HepG2 (cell line): Measurements from ENCODE around the gene GYS2. TPM values are rescaled to one million over a fixed set of nuclear protein-coding genes. Genes with fewer than 3 reads are reported as not detected.

Experiments
- ATAC-seq: fragments of 200-7000 bp; cut with Tn5 transposase; 3 replicates; pipeline ENCODE4 v1.9.1; 2020; ENCODE audit warnings: mild to moderate bottlenecking, moderate library complexity
- BruUV-seq: library from RNA; stranded (reverse); fragments of 400-500 nt; replicated peaks from 2 replicates; lab custom pipeline; 2021; lab: Mats Ljungman, UMichigan
- CTCF ChIA-PET: fragments of 300-600 bp; formaldehyde crosslinking; extraction: SDS; loops from one replicate; lab custom pipeline; 2021; ENCODE audit warnings: low total read pairs, inconsistent platforms, low intra/inter-chr PET ratio; lab: Yijun Ruan, JAX
- POLR2A ChIA-PET: fragments of 350-600 bp; sonication (Branson Sonifier 250); formaldehyde crosslinking; loops from one replicate; lab custom pipeline; 2020; ENCODE audit warnings: antibody characterized with exemption, inconsistent platforms; lab: Yijun Ruan, JAX
- DNase-seq: peaks from one replicate; pipeline ENCODE4 v3.0.0-alpha.2; 2015; ENCODE audit warnings: low spot score
- FAIRE-seq: peaks from 3 replicates; lab custom pipeline; 2011; peaks lifted over from hg19 to GRCh38; lab: Jason Lieb, UNC
- H2AFZ ChIP-seq: one replicate; pipeline ENCODE4 v1.6.1; 2011; ENCODE audit warnings: low read length, inconsistent platforms
- H3K27ac ChIP-seq: fragments of 300-600 bp; 3 replicates; pipeline ENCODE4 v1.8.0; 2011; ENCODE audit warnings: mixed run types, mild to moderate bottlenecking, mixed read lengths, low read length, inconsistent platforms; ENCODE audit not compliant: insufficient read depth; ENCODE audit errors: extremely low read length
- H3K27me3 ChIP-seq, 2 experiments: fragments of 200-600 bp in 1 of 2; 2 replicates in 1 of 2; 3 replicates in 1 of 2; pipeline versions ENCODE4 v1.6.0 to v1.8.0; 2011; ENCODE audit warnings: low read length in 2 of 2, mild to moderate bottlenecking in 2 of 2, moderate library complexity in 2 of 2, inconsistent platforms in 1 of 2; ENCODE audit not compliant: insufficient read depth in 2 of 2, control insufficient read depth in 1 of 2
- H3K36me3 ChIP-seq, 2 experiments: fragments of 200-600 bp in 1 of 2; replicated peaks in 1 of 2; 2 replicates in 1 of 2; 3 replicates in 1 of 2; pipeline versions ENCODE4 v1.5.1 to v1.8.0; 2011; ENCODE audit warnings: low read length in 2 of 2, inconsistent platforms in 1 of 2; ENCODE audit not compliant: insufficient read depth in 2 of 2, control insufficient read depth in 1 of 2
- H3K4me1 ChIP-seq: 2 replicates; pipeline ENCODE4 v1.5.1; 2012; ENCODE audit warnings: low read length, inconsistent platforms; ENCODE audit not compliant: insufficient read depth
- H3K4me2 ChIP-seq: 2 replicates; pipeline ENCODE4 v1.6.0; 2011; ENCODE audit warnings: low read depth, low read length, inconsistent platforms
- H3K4me3 ChIP-seq, 3 experiments: fragments of 200-600 bp in 1 of 3; sonication (generic), shearing (Covaris generic) in 1 of 3; replicated peaks in 1 of 3; 2 replicates each; pipeline ENCODE4 v1.5.1; 2011 to 2016; ENCODE audit warnings: low read length in 3 of 3, inconsistent platforms in 2 of 3, low read depth in 2 of 3, mild to moderate bottlenecking in 2 of 3, control low read depth in 1 of 3, mixed read lengths in 1 of 3; ENCODE audit not compliant: insufficient read depth in 1 of 3
- H3K79me2 ChIP-seq: one replicate; pipeline ENCODE4 v1.6.1; 2011; ENCODE audit warnings: low read length, inconsistent platforms; ENCODE audit not compliant: insufficient read depth
- H3K9ac ChIP-seq: 2 replicates; pipeline ENCODE4 v1.6.0; 2011; ENCODE audit warnings: mild to moderate bottlenecking, low read depth, low read length, inconsistent platforms; ENCODE audit not compliant: insufficient read depth
- H3K9me3 ChIP-seq: 2 replicates; pipeline ENCODE4 v1.5.1; 2012; ENCODE audit warnings: mild to moderate bottlenecking, low read length
- H4K20me1 ChIP-seq: 2 replicates; pipeline ENCODE4 v1.6.0; 2011; ENCODE audit warnings: inconsistent platforms, mild to moderate bottlenecking, low read length, moderate library complexity; ENCODE audit not compliant: insufficient read depth
- CTCF ChIP-seq: sonication (generic); formaldehyde crosslinking; IDR thresholded peaks from 2 replicates; pipeline ENCODE4 v1.5.0; 2020; ENCODE audit warnings: mild to moderate bottlenecking, missing genetic modification reagents, moderate library complexity
- DR1 ChIP-seq: sonication (generic); formaldehyde crosslinking; IDR thresholded peaks from 2 replicates; pipeline ENCODE4 v1.8.0; 2021; ENCODE audit warnings: mild to moderate bottlenecking, missing genetic modification reagents, inconsistent platforms
- GTF3A ChIP-seq: sonication (generic); formaldehyde crosslinking; conservative IDR thresholded peaks from 2 replicates; pipeline ENCODE4 v1.4.0; 2020; ENCODE audit warnings: mild to moderate bottlenecking, missing genetic modification reagents
- JUND ChIP-seq: sonication (generic); formaldehyde crosslinking; IDR thresholded peaks from 2 replicates; pipeline ENCODE4 v1.8.0; 2022; ENCODE audit warnings: mild to moderate bottlenecking, missing genetic modification reagents
- PHF8 ChIP-seq: sonication (generic); formaldehyde crosslinking; IDR thresholded peaks from 2 replicates; pipeline ENCODE4 v1.5.0; 2020; ENCODE audit warnings: missing genetic modification reagents
- RCOR2 ChIP-seq: IDR thresholded peaks from 2 replicates; pipeline ENCODE4 v1.6.1; 2016; ENCODE audit warnings: missing biosample characterization, missing genetic modification reagents
- SOX6 ChIP-seq, 2 experiments: fragments of 450-650 bp in 1 of 2; sonication (generic) in 1 of 2; formaldehyde crosslinking in 1 of 2; IDR thresholded peaks; 2 replicates each; pipeline versions ENCODE4 v1.4.0 to v1.6.1; 2017 to 2020; ENCODE audit warnings: antibody characterized with exemption in 1 of 2, mild to moderate bottlenecking in 1 of 2, missing genetic modification reagents in 1 of 2
- ZFP91 ChIP-seq: sonication (generic); formaldehyde crosslinking; IDR thresholded peaks from 2 replicates; pipeline ENCODE4 v1.9.0; 2022; ENCODE audit warnings: missing genetic modification reagents, mild to moderate bottlenecking, borderline replicate concordance
- ZSCAN12 ChIP-seq: sonication (generic); formaldehyde crosslinking; IDR thresholded peaks from 2 replicates; pipeline ENCODE4 v1.9.0; 2021; ENCODE audit warnings: mild to moderate bottlenecking, missing genetic modification reagents
- WGBS: methylation state at CpG from one replicate; pipeline ENCODE4 v1.1.6; 2017; ENCODE audit warnings: low lambda C conversion rate; 5-methylcytosine and 5-hydroxymethylcytosine counted together
- in situ Hi-C: cut with HindIII; loops from 2 replicates; pipeline ENCODE4 v1.10.0; 2017; ENCODE audit warnings: low pct_unique_long_range_greater_than_20kb; ENCODE audit not compliant: extremely low pct_ligation_motif_present
- intact Hi-C: fragments of 100-400 bp; cut with micrococcal nuclease; formaldehyde crosslinking; loops from one replicate; pipeline ENCODE4 v1.10.0; 2022; ENCODE audit not compliant: unreplicated experiment
- polyA plus RNA-seq, 8 experiments: library from polyadenylated mRNA; depleted of rRNA in 3 of 8; stranded (reverse) in 7 of 8; unstranded in 1 of 8; fragments of >200 nt; fragmentation: Illumina TruSeq in 4 of 8; extraction: Trizol in 4 of 8; gene quantifications; 2 replicates each; pipeline versions ENCODE4 v1.2.1 to v1.2.3, GENCODE V29; 2011 to 2016; ENCODE audit warnings: low read depth in 4 of 8, missing spikeins in 1 of 8, mixed read lengths in 1 of 8; ENCODE audit not compliant: insufficient read depth in 1 of 8
- total RNA-seq, 5 experiments: library from RNA; depleted of rRNA; stranded (reverse); fragments of >200 nt; fragmentation: Illumina TruSeq; extraction: Trizol; gene quantifications; 2 replicates each; pipeline ENCODE4 v1.2.3, GENCODE V29; 2016; ENCODE audit warnings: low read depth in 1 of 5
- TF ChIP-seq, protein P1 (sequence below): sonication (generic); formaldehyde crosslinking; IDR thresholded peaks from 2 replicates; pipeline ENCODE4 v1.4.0; 2020; ENCODE audit warnings: missing genetic modification reagents
- TF ChIP-seq, protein P2 (sequence below): sonication (generic); formaldehyde crosslinking; IDR thresholded peaks from 2 replicates; pipeline ENCODE4 v1.5.1; 2020; ENCODE audit warnings: mild to moderate bottlenecking, missing genetic modification reagents, moderate library complexity
- TF ChIP-seq, protein P3 (sequence below): sonication (generic); formaldehyde crosslinking; IDR thresholded peaks from 2 replicates; pipeline ENCODE4 v1.5.1; 2020; ENCODE audit warnings: mild to moderate bottlenecking, missing genetic modification reagents, borderline replicate concordance

Gene GYS2
- total and polyA plus RNA-seq, 2 of the 13 experiments (the other 11 are each of a cell fraction or from before 2014, with no cell fraction given), result not detected

- TF ChIP-seq, protein P1, sequence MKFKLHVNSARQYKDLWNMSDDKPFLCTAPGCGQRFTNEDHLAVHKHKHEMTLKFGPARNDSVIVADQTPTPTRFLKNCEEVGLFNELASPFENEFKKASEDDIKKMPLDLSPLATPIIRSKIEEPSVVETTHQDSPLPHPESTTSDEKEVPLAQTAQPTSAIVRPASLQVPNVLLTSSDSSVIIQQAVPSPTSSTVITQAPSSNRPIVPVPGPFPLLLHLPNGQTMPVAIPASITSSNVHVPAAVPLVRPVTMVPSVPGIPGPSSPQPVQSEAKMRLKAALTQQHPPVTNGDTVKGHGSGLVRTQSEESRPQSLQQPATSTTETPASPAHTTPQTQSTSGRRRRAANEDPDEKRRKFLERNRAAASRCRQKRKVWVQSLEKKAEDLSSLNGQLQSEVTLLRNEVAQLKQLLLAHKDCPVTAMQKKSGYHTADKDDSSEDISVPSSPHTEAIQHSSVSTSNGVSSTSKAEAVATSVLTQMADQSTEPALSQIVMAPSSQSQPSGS, result no peak
- TF ChIP-seq RCOR2 (no peak), SOX6 (IDR thresholded peaks at IDR 0.05) (no peak), SOX6 (CRISPR knock-in tag; IDR thresholded peaks at IDR 0.05) (no peak), GTF3A (CRISPR knock-in tag) (no peak), PHF8 (CRISPR knock-in tag) (no peak)
- TF ChIP-seq, protein P2, sequence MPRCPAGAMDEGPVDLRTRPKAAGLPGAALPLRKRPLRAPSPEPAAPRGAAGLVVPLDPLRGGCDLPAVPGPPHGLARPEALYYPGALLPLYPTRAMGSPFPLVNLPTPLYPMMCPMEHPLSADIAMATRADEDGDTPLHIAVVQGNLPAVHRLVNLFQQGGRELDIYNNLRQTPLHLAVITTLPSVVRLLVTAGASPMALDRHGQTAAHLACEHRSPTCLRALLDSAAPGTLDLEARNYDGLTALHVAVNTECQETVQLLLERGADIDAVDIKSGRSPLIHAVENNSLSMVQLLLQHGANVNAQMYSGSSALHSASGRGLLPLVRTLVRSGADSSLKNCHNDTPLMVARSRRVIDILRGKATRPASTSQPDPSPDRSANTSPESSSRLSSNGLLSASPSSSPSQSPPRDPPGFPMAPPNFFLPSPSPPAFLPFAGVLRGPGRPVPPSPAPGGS, result no peak
These were observed 44.4 kb upstream of the GYS2 start (continued) for GRCh38 chr12:21649034-21649433.

GRCh38 chr12:21648378-21648777 lies 43.7 kb upstream of the GYS2 start:
- ATAC-seq (no peak), FAIRE-seq (no peak)
- POLR2A ChIA-PET, result no interaction called here
- no peaks in the 10 kb centered on the region for H3K4me1 ChIP-seq
- WGBS, result 52% methylated on average over 2 of the region's 2 CpGs
- no peak for TF ChIP-seq CTCF (CRISPR knock-in tag)
- no peak for TF ChIP-seq ZSCAN12
- no peak for TF ChIP-seq JUND (CRISPR knock-in tag)
- TF ChIP-seq DR1 (CRISPR knock-in tag), result no peak
- TF ChIP-seq, protein P3, sequence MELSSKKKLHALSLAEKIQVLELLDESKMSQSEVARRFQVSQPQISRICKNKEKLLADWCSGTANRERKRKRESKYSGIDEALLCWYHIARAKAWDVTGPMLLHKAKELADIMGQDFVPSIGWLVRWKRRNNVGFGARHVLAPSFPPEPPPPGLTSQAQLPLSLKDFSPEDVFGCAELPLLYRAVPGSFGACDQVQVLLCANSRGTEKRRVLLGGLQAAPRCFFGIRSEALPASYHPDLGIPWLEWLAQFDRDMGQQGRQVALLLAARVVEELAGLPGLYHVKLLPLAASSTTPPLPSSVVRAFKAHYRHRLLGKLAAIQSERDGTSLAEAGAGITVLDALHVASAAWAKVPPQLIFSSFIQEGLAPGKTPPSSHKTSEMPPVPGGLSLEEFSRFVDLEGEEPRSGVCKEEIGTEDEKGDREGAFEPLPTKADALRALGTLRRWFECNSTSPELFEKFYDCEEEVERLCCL (CRISPR knock-in tag), result no peak
- TF ChIP-seq ZFP91, result no peak
- TF ChIP-seq, all 625 proteins: peak for 0
- Histone ChIP-seq H3K79me2 (no peaks in the 10 kb centered on the region), H3K4me3 (no peak overlapping the region), H2AFZ (no peak overlapping the region), H4K20me1 (no peaks in the 10 kb centered on the region), H3K36me3 (no peaks in the 10 kb centered on the region), H3K9me3 (no peaks in the 10 kb centered on the region), H3K4me2 (no peak overlapping the region), H3K27ac (no peak overlapping the region), H3K27me3 (no peaks in the 10 kb centered on the region), H3K9ac (no peak overlapping the region)
- in situ Hi-C loops, result no loop called here
- intact Hi-C loops, result no loop called here
- DNase-seq, result no peak
- CTCF ChIA-PET, result no interaction called here
- BruUV-seq, result no TSS peak
